Cardiac muscle cell (in vitro differentiated cells and primary cell): ENCODE results near the gene RETREG1. TPM values are rescaled to one million over a fixed set of nuclear protein-coding genes. Genes with fewer than 3 reads are reported as not detected.
A peak's percentile ranks its signal among the peaks of the same experiment; 100 is the strongest.

Source experiments
- DNase-seq, 2 donors: peaks; one replicate each; pipeline versions ENCODE4 v3.0.0 to v3.0.0-alpha.2; 2010 to 2017; ENCODE audit warnings: low read depth in 1 of 2, low spot score in 1 of 2
- H3K27ac ChIP-seq: fragments of 200-600 bp; sonication (generic); 2 replicates; pipeline ENCODE4 v1.5.1; 2016
- H3K27me3 ChIP-seq: fragments of 200-600 bp; sonication (generic); 2 replicates; pipeline ENCODE4 v1.6.0; 2016; ENCODE audit warnings: control low read depth
- H3K36me3 ChIP-seq: fragments of 200-600 bp; sonication (generic); 2 replicates; pipeline ENCODE4 v1.5.1; 2016; ENCODE audit warnings: control low read depth
- H3K4me1 ChIP-seq: fragments of 200-600 bp; sonication (generic); 2 replicates; pipeline ENCODE4 v1.8.1; 2017; ENCODE audit warnings: low read depth, mild to moderate bottlenecking, mixed run types
- H3K4me3 ChIP-seq: fragments of 200-600 bp; sonication (generic); 2 replicates; pipeline ENCODE4 v1.5.1; 2016; ENCODE audit warnings: mild to moderate bottlenecking
- H3K9me3 ChIP-seq: fragments of 200-600 bp; sonication (generic); 2 replicates; pipeline ENCODE4 v1.5.1; 2017; ENCODE audit warnings: low read depth, mild to moderate bottlenecking, control low read depth
- CTCF ChIP-seq: IDR thresholded peaks from 2 replicates; pipeline ENCODE4 v1.5.1; 2012; ENCODE audit warnings: low read depth, mild to moderate bottlenecking, low read length
- polyA plus RNA-seq: library from polyadenylated mRNA; unstranded; fragments of >200 nt; fragmentation: Nextera tagmentation; extraction: Ambion mirVana; gene quantifications from 2 replicates; pipeline ENCODE4 v1.2.1, GENCODE V29; 2016
- total RNA-seq: library from RNA; depleted of rRNA; stranded (reverse); fragments of >200 nt; gene quantifications from 2 replicates; pipeline ENCODE4 v1.2.3, GENCODE V29; 2016

Gene RETREG1
- total and polyA plus RNA-seq, 2 experiments from 2014 or later, result 14.0 to 39.2 TPM

DNA sequence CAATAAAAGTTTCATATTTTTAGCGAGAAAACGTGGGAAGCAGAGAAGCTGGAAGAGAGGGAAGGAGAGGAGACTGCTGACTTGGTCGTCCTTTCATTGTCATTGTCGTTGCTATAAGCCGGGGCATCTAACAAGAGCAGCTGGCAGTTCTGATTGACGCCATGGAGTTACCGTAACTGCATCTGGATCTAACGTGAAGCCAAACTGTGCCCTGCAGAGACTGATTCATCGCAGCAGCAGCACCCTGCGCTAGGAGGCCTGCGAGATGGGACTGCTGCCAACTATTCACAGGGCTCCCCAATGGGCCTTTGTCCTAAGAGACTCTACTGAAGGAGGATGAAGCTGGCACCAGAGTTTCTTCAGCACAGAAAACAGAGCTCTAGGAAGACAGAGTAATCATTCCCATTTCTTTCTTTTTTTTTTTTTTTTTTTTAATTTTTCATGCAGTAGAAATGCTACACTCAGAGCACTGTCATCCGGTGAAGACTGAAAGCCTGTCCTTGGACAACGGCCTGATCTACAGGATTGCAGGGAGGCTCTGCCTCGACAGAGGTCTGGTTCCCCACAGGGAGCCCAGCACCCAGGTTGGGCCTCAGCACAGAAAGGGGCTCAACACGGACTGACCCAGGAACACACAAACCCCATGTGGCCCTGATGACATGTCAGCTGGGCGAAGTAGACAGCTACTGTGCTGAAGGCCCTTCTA, 47.8 kb downstream of the RETREG1 start:
- H3K36me3 ChIP-seq, result no peaks in the 10 kb centered on the region
- peak in 1 of 2 donors; percentile 17 for DNase-seq
- no peaks in the 10 kb centered on the region for H3K27me3 ChIP-seq
- H3K4me1 ChIP-seq, result no peaks in the 10 kb centered on the region
- H3K4me3 ChIP-seq, result no peak overlapping the region
- TF ChIP-seq CTCF, result no peak
- no peaks in the 10 kb centered on the region for H3K9me3 ChIP-seq
- no peak overlapping the region for H3K27ac ChIP-seq

- H3K27me3 ChIP-seq, result no peaks in the 10 kb centered on the region
- no peak for DNase-seq
- TF ChIP-seq CTCF, result no peak
- H3K9me3 ChIP-seq, result no peaks in the 10 kb centered on the region
- no peak overlapping the region for H3K27ac ChIP-seq
- H3K36me3 ChIP-seq, result no peaks in the 10 kb centered on the region
- no peak overlapping the region for H3K4me3 ChIP-seq
- no peaks in the 10 kb centered on the region for H3K4me1 ChIP-seq
These were observed 49.4 kb downstream of the RETREG1 start for GRCh38 chr5:16567365-16567764.

DNA sequence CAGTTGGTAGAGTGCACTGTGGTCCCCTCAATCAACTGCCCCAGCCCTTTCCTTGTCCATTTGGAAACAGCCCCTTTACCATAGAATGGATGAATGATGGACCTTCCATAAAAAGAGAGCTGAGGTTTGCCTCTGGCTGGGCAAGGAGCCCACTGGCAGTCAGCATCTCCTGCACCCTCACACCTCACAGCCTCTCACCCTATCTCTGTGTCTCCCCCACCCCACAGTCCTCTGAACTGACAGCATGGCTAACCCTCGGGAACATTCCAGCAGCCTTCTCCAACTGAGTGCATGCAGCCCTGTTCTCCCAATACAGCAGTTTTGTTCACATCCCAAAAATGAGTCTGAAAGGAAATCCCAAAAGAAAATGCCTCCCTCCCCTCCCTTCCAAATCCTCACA, 51.7 kb downstream of the RETREG1 start:
- no peak for DNase-seq
- H3K4me3 ChIP-seq, result no peak overlapping the region
- H3K27me3 ChIP-seq, result no peaks in the 10 kb centered on the region
- no peak overlapping the region for H3K27ac ChIP-seq
- H3K9me3 ChIP-seq, result no peaks in the 10 kb centered on the region
- H3K4me1 ChIP-seq, result no peaks in the 10 kb centered on the region
- no peaks in the 10 kb centered on the region for H3K36me3 ChIP-seq
- no peak for TF ChIP-seq CTCF

- Histone ChIP-seq H3K4me1 (no peaks in the 10 kb centered on the region), H3K4me3 (no peak overlapping the region), H3K9me3 (no peaks in the 10 kb centered on the region), H3K27ac (no peak overlapping the region), H3K27me3 (no peaks in the 10 kb centered on the region), H3K36me3 (no peaks in the 10 kb centered on the region)
- TF ChIP-seq CTCF, result no peak
- DNase-seq, result no peak
These were observed 52.4 kb downstream of the RETREG1 start for GRCh38 chr5:16564248-16564867.

- Histone ChIP-seq H3K36me3 (no peaks in the 10 kb centered on the region), H3K27ac (no peak overlapping the region), H3K27me3 (no peaks in the 10 kb centered on the region), H3K4me3 (no peak overlapping the region), H3K9me3 (no peaks in the 10 kb centered on the region), H3K4me1 (no peaks in the 10 kb centered on the region)
- no peak for TF ChIP-seq CTCF
- DNase-seq, result no peak
These were observed 53.1 kb downstream of the RETREG1 start for GRCh38 chr5:16563686-16564085.
